Measurements from ENCODE around the gene CDC20.
"Not testable (repeated sequence)": the region's sequence is repeated elsewhere in the genome, so short reads cannot be mapped to it uniquely, and the experiment has no call there.

CDC20 gene

DNA sequence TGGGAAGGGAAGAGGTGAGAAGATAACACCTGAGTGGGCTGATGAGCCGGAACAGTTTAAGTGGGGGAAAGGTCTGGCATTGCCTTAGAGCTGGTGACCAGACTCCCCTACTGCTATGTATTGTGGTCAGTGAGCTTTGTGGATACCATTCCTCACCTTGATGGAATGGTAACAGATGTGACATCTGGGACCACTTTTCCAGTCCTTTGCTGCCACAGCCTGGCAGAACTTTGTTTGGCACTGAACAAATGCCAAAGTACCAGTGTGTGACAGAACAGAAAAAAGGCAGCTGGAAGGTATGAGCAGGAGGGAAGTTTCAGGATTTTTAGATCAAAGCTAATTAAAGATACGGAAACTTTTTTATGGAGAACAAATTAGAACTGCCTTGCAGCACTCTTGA is 24.7 kb downstream of the CDC20 start:
- no peak for DNase-seq (ENCODE audit: low spot score)

DNA sequence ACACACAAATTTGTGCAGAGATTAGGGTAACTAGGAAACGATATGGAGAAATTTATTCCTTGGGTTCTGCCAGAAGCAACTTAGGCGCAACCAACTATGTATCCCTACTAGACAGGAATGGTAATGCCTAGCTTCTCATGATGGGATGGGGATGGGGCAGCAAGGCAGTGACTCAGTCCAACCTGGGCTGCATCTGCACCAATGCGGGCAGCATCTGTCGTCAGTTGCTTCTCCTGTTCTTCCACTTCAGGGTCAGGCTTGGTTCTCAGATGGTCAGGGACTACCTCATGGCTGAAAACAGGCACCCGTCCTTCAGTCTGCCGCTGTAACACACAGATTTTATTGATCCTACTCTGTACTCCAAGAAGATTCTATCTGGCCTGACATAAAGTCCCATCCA is 27.9 kb downstream of the CDC20 start:
- DNase-seq (ENCODE audit: low spot score) = no peak

GRCh38 chr1:43387976-43388599 is 29.3 kb downstream of the CDC20 start:
- DNase-seq (ENCODE audit: low spot score) = no peak

- DNase-seq (ENCODE audit: low spot score) = no peak
Measured at GRCh38 chr1:43388613-43389012, 29.8 kb downstream of the CDC20 start.

GRCh38 chr1:43389326-43390313 is 30.8 kb downstream of the CDC20 start, which contains the start of the genes MED8 and SZT2:
MED8 (minus strand) TSS chr1:43389800; CDS start chr1:43389764, 36 bp downstream.
SZT2 (plus strand) TSS chr1:43389899; CDS start chr1:43389969, 70 bp downstream.
- peak; percentile 97 for DNase-seq (ENCODE audit: low spot score)

GRCh38 chr1:43392702-43393101 is 33.9 kb downstream of the CDC20 start:
- DNase-seq (ENCODE audit: low spot score) = no peak

DNA sequence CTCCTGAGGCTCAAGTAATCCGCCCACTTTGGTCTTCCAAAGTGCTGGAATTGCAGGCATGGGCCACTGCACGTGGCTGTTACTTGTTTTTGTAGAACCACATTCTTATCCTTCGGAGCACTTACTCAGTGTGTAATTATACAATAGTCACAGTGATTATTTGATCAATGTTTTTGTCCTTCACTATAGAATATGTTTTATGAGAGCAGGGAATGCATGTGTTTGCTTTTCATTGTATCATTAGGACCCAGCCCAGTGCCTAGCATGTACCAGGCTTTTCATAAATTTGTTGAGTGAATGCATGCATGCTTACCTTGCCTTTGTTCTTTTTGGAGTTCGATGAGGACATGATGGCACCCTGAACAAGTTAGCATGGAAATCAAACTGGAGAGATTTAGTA is 36.7 kb downstream of the CDC20 start:
- DNase-seq (ENCODE audit: low spot score) = no peak

DNA sequence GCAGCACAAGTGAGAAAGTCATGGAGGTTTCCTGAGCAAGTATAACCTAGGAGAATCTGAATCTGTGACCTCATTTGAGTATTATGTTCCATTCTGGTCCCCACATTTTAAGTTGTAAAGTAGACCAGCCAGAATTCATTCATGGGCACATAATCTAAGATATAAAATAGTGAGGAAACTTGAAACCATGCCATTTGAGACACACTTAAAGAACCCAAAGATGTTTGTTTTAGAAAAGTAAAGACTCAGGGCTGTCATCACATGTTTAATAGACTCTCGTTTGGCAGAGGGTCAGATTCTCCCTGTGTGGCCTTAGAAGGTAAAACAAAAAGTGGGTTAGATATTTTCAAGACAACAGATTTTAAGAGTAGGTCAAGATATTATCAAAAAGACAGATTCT is 37.3 kb downstream of the CDC20 start:
- DNase-seq (ENCODE audit: low spot score) = no peak

DNA sequence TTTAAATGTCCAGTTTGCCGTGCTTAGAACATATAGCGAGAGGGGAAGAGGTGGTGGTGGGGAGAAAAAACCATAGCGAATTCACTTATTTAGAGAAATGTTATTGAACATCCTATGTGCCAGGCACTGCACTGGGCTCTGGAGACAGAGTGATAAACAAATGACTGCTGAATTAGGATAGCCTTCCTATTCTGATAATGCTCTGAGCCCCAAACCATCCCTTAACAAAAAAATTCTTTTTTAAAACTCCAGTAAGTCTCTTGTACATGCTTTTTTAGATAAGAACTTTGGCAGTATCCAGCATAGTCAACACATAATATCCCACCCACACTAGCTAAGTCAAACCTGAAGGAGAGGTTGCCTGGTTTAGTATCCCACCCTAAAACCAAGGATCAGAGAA is 39.4 kb downstream of the CDC20 start:
- DNase-seq (ENCODE audit: low spot score) = no peak

- not testable (repeated sequence) for DNase-seq (ENCODE audit: low spot score)
Measured at GRCh38 chr1:43400441-43400840, 41.7 kb downstream of the CDC20 start.

- no peak for DNase-seq (ENCODE audit: low spot score)
Measured at GRCh38 chr1:43402089-43402865, 43.5 kb downstream of the CDC20 start.

DNA sequence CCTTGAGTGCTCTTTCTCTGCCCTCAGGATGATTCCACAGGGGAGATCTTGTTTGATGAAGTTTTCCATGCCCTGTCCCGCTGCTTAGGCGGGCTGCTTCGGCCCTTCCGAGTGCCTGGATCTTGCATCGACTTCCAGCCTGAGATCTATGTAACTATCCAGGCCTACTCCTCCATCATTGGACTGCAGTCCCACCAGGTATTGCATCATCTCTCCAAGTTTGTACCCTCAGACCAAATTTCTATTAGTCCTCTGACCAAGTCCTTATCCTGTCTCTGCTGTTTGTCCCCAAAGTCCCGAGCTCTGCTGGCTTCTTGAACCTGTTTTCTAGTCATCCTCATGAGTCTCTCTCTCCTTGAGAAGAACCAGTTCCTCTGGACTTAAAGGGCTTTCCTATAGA is 45.6 kb downstream of the CDC20 start:
- no peak for DNase-seq (ENCODE audit: low spot score)

GRCh38 chr1:43405219-43405875 is 46.6 kb downstream of the CDC20 start:
- no peak for DNase-seq (ENCODE audit: low spot score)

GRCh38 chr1:43405876-43406234 is 47.1 kb downstream of the CDC20 start:
- DNase-seq (ENCODE audit: low spot score) = no peak

- DNase-seq (ENCODE audit: low spot score) = no peak
Measured at GRCh38 chr1:43410571-43410970, 51.8 kb downstream of the CDC20 start.
